DND-41 (cell line): ENCODE results near the gene MIPEP.

Experiments
- ATAC-seq: fragments of 200-7000 bp; cut with Tn5 transposase; 3 replicates; pipeline ENCODE4 v1.9.1; 2021; ENCODE audit warnings: low read depth; ENCODE audit not compliant: insufficient read depth
- DNase-seq: peaks from one replicate; pipeline ENCODE4 v3.0.0-alpha.2; 2020
- H2AFZ ChIP-seq: 2 replicates; pipeline ENCODE4 v1.6.0; 2012; ENCODE audit warnings: low read depth, low read length
- H3K27ac ChIP-seq: 2 replicates; pipeline ENCODE4 v1.5.1; 2012; ENCODE audit warnings: low read length, inconsistent platforms
- H3K27me3 ChIP-seq: fragments of 200-600 bp; sonication (generic); 2 replicates; pipeline ENCODE4 v1.6.0; 2012; ENCODE audit warnings: low read length, mild to moderate bottlenecking, inconsistent platforms; ENCODE audit not compliant: insufficient read depth, poor library complexity
- H3K36me3 ChIP-seq: 2 replicates; pipeline ENCODE4 v1.5.1; 2012; ENCODE audit warnings: low read length, inconsistent platforms; ENCODE audit not compliant: insufficient read depth
- H3K4me1 ChIP-seq: 2 replicates; pipeline ENCODE4 v1.5.1; 2012; ENCODE audit warnings: mild to moderate bottlenecking, low read length; ENCODE audit not compliant: insufficient read depth
- H3K4me2 ChIP-seq: 2 replicates; pipeline ENCODE4 v1.6.0; 2012; ENCODE audit warnings: mild to moderate bottlenecking, moderate library complexity, low read length, inconsistent platforms; ENCODE audit not compliant: insufficient read depth
- H3K4me3 ChIP-seq, 2 experiments: fragments of 200-600 bp in 1 of 2; shearing (Covaris generic) in 1 of 2; 2 replicates each; pipeline ENCODE4 v1.5.1; 2012 to 2016; ENCODE audit warnings: inconsistent platforms in 2 of 2, low read length in 2 of 2, mild to moderate bottlenecking in 2 of 2, low read depth in 1 of 2, moderate library complexity in 1 of 2
- H3K79me2 ChIP-seq: 2 replicates; pipeline ENCODE4 v1.6.0; 2012; ENCODE audit warnings: low read length, inconsistent platforms; ENCODE audit not compliant: insufficient read depth
- H3K9ac ChIP-seq: 2 replicates; pipeline ENCODE4 v1.6.0; 2012; ENCODE audit warnings: low read depth, mild to moderate bottlenecking, inconsistent platforms, low read length, moderate library complexity
- H3K9me3 ChIP-seq: 2 replicates; pipeline ENCODE4 v1.5.1; 2012; ENCODE audit warnings: low read length, moderate library complexity, mild to moderate bottlenecking, inconsistent platforms; ENCODE audit not compliant: insufficient read depth, severe bottlenecking
- H4K20me1 ChIP-seq: 2 replicates; pipeline ENCODE4 v1.6.0; 2012; ENCODE audit warnings: low read length; ENCODE audit not compliant: insufficient read depth
- EZH2 ChIP-seq: IDR thresholded peaks from 3 replicates; pipeline ENCODE4 v1.6.1; 2012; ENCODE audit warnings: borderline replicate concordance, low read depth, mild to moderate bottlenecking, moderate library complexity, low read length, inconsistent platforms; ENCODE audit not compliant: severe bottlenecking
- TF ChIP-seq, protein P1 (sequence below): IDR thresholded peaks from 2 replicates; pipeline ENCODE4 v1.5.1; 2012; ENCODE audit warnings: borderline replicate concordance, low read length, moderate library complexity, mild to moderate bottlenecking; ENCODE audit not compliant: poor library complexity, severe bottlenecking; ENCODE audit errors: extremely low read depth

The MIPEP gene

DNA sequence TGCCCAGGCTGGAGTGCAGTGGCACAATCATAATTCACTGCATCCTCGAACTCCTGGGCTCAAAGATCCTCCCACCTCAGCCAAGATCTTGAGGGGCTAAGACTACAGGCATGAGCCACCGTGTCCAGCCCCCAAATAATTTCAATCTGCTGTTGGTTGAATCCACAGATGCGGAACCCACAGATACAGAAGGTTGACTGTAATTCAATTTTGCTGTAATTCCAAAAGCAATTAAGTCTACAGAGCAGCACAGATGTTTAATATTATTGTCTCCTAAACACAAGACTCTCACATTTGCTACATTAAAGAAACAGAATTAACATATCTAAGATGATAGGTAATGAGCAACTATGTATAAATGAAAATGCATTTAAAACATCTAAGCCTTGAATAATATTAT lies 75.6 kb downstream of the MIPEP start:
- Histone ChIP-seq H3K4me3 (no peak overlapping the region), H3K27ac (no peak overlapping the region), H3K4me2 (no peak overlapping the region), H3K27me3 (no peaks in the 10 kb centered on the region), H3K9ac (no peak overlapping the region), H4K20me1 (no peaks in the 10 kb centered on the region), H3K79me2 (no peaks in the 10 kb centered on the region), H2AFZ (no peak overlapping the region), H3K4me1 (no peaks in the 10 kb centered on the region), H3K9me3 (no peaks in the 10 kb centered on the region), H3K36me3 (no peaks in the 10 kb centered on the region)
- no peak for DNase-seq
- TF ChIP-seq EZH2: no peak
- TF ChIP-seq, protein P1, sequence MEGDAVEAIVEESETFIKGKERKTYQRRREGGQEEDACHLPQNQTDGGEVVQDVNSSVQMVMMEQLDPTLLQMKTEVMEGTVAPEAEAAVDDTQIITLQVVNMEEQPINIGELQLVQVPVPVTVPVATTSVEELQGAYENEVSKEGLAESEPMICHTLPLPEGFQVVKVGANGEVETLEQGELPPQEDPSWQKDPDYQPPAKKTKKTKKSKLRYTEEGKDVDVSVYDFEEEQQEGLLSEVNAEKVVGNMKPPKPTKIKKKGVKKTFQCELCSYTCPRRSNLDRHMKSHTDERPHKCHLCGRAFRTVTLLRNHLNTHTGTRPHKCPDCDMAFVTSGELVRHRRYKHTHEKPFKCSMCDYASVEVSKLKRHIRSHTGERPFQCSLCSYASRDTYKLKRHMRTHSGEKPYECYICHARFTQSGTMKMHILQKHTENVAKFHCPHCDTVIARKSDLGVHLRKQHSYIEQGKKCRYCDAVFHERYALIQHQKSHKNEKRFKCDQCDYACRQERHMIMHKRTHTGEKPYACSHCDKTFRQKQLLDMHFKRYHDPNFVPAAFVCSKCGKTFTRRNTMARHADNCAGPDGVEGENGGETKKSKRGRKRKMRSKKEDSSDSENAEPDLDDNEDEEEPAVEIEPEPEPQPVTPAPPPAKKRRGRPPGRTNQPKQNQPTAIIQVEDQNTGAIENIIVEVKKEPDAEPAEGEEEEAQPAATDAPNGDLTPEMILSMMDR: no peak
- no peak for ATAC-seq

GRCh38 chr13:23811366-23812062 lies 77.7 kb downstream of the MIPEP start:
- Histone ChIP-seq H3K4me3 (no peak overlapping the region), H4K20me1 (no peaks in the 10 kb centered on the region), H3K9me3 (no peaks in the 10 kb centered on the region), H3K79me2 (no peaks in the 10 kb centered on the region), H3K4me2 (no peak overlapping the region), H2AFZ (no peak overlapping the region), H3K9ac (no peak overlapping the region), H3K4me1 (no peaks in the 10 kb centered on the region), H3K36me3 (no peaks in the 10 kb centered on the region), H3K27me3 (no peaks in the 10 kb centered on the region), H3K27ac (no peak overlapping the region)
- TF ChIP-seq, protein P1: no peak
- TF ChIP-seq EZH2: no peak
- DNase-seq: no peak
- ATAC-seq: no peak

- H3K9me3 ChIP-seq: no peaks in the 10 kb centered on the region
- no peak for ATAC-seq
- H2AFZ ChIP-seq: no peak overlapping the region
- H3K4me1 ChIP-seq: no peaks in the 10 kb centered on the region
- H3K27ac ChIP-seq: no peak overlapping the region
- H3K9ac ChIP-seq: no peak overlapping the region
- H3K36me3 ChIP-seq: peaks cover 1% of the 10 kb centered on the region; the same call in 1 of the 2 replicates
- TF ChIP-seq, protein P1: no peak
- no peak for TF ChIP-seq EZH2
- H3K27me3 ChIP-seq: no peaks in the 10 kb centered on the region
- no peaks in the 10 kb centered on the region for H4K20me1 ChIP-seq
- DNase-seq: no peak
- H3K4me2 ChIP-seq: no peak overlapping the region
- no peak overlapping the region for H3K4me3 ChIP-seq
- no peaks in the 10 kb centered on the region for H3K79me2 ChIP-seq
These were observed 78.4 kb downstream of the MIPEP start for GRCh38 chr13:23810685-23811240.

DNA sequence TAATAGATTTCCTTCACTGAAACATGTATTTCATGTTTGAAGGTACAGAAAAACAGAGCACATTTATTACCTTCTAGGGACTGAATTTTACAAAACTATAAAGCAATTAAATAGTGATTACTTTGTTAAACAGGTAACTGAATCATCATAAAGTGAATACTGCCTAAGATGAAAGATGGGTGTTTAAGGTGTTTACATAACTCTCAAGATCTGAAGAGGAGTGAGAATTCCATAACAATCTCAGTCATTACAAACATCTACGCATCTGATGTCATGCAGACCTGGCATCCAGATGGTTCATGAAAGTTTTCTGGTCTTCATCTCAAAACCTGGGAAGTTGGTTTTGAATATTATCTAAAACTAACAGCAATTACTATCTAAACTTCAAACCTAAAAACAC lies 80.4 kb downstream of the MIPEP start:
- Histone ChIP-seq H3K4me2 (no peak overlapping the region), H3K9ac (no peak overlapping the region), H3K9me3 (no peaks in the 10 kb centered on the region), H2AFZ (no peak overlapping the region), H3K36me3 (peaks cover 9% of the 10 kb centered on the region; the same call in 1 of the 2 replicates), H3K27me3 (no peaks in the 10 kb centered on the region), H3K27ac (no peak overlapping the region), H3K4me3 (no peak overlapping the region), H4K20me1 (no peaks in the 10 kb centered on the region), H3K79me2 (no peaks in the 10 kb centered on the region), H3K4me1 (no peaks in the 10 kb centered on the region)
- DNase-seq: no peak
- TF ChIP-seq, protein P1: no peak
- no peak for TF ChIP-seq EZH2
- ATAC-seq: no peak
